Islet of Langerhans (tissue), 1 donor: Measurements from ENCODE around the gene PSMD13.
"Not testable (repeated sequence)": the region's sequence is repeated elsewhere in the genome, so short reads cannot be mapped to it uniquely, and the experiment has no call there.

Experiments
- FAIRE-seq: peaks from one replicate; lab custom pipeline; 2011; peaks lifted over from hg19 to GRCh38; lab: Jason Lieb, UNC

The PSMD13 gene

DNA sequence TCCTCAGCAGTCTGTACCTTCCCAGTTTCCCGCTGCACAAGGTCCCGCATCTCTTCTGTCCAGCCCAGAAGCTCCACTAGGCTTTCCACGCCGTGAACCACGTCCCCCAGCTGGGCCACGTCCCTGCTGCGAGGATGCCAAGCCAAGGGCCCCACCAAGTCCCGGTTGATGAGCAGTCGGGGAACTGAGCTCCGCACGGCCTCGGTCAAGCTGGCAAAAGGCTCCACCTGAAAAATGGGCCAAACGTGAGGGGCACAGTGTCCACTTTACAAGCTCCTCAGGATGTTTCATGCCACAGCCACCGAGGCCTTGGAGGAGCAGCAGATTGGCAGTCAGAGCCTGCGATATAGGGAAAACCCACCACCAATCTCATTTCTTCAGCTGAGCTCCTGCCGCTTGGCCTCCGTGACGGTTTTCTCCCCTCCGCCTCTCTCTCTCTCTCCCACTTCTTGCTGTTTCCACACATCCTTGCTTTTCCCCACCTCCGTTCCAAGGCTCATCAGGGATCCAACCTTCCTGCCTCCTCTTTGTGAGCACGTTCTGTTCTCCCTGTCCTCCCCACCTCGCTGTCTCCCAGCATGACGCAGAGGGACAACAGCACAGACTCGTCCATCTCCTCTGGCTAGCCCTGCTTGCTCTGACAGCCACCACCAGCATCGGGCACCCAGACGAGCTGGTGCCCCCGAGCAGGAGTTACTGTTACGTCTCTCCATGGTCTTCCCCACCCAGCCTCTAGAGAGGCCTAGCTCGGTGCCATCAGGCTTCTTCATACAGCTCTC lies 17.8 kb upstream of the PSMD13 start:
- no peak for FAIRE-seq

DNA sequence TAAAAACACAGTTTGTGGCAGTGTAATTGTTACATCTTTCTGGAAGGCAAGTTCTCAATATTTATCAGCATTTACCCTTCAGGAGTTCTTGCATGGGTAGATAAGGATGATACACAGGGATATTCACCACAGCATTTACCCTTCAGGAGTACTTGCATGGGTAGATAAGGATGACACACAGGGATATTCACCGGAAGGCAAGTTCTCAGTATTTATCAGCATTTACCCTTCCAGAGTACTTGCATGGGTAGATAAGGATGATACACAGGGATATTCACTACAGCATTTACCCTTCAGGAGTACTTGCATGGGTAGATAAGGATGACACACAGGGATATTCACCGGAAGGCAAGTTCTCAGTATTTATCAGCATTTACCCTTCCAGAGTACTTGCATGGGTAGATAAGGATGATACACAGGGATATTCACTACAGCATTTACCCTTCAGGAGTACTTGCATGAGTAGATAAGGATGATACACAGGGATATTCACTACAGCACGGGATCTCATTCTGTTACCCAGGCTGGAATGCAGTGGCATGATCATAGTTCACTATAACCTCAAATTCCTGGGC lies 16.0 kb upstream of the PSMD13 start:
- FAIRE-seq: not testable (repeated sequence)

DNA sequence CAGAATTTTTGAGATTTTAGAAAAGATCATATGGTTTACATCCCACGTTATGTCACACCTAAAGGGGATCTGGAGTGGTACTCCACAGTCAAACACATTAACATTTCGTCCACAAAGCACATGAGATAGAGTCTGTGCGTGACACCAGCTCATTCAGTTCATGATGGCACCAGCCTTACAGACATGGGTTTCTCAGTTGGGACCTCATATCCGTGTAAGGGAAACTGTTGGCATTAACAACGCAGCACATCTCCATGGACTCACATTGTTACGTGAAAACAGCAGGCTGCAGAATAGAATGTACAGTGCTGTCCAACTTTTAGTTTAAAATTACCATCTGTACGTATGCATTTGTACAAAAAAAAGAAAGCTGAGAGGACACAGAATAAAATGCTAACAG lies 15.2 kb upstream of the PSMD13 start:
- no peak for FAIRE-seq

DNA sequence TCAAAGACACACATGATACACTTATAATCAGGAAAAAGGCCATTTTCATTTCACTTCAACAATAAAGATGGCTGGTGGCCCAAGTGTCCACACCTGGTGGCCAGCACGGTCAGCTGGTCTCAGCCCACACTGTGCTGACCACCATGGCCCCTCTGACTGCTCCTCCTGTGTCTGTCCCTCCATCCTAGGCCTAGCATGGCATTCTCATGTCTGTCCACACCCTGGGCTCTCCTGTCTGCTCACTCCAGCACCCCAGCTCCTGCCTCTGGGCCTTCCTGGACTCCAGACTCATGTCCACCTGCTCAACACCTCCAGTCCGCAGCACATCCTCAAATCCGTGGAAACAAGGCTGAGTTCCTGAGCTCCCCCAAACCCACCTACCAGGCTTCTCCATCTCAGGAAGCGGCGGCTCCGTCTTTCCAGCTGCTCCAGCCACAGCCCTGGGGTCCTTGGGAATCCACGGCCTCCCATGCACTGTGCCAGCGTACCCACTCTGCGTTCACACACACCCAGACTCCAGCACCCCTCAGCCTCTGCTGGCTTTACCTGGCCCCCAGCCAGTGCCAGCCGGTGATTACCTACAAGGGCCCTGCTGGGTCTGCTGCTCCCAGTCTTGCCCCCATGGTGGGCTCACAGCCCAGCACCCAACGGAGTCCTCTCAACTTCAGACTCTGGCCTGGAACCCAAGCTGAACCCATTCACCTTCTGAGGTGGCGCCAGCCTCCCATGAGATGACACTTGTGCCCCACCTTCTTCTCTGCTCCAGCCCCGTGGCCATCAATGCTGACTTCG lies 14.6 kb upstream of the PSMD13 start:
- no peak for FAIRE-seq

DNA sequence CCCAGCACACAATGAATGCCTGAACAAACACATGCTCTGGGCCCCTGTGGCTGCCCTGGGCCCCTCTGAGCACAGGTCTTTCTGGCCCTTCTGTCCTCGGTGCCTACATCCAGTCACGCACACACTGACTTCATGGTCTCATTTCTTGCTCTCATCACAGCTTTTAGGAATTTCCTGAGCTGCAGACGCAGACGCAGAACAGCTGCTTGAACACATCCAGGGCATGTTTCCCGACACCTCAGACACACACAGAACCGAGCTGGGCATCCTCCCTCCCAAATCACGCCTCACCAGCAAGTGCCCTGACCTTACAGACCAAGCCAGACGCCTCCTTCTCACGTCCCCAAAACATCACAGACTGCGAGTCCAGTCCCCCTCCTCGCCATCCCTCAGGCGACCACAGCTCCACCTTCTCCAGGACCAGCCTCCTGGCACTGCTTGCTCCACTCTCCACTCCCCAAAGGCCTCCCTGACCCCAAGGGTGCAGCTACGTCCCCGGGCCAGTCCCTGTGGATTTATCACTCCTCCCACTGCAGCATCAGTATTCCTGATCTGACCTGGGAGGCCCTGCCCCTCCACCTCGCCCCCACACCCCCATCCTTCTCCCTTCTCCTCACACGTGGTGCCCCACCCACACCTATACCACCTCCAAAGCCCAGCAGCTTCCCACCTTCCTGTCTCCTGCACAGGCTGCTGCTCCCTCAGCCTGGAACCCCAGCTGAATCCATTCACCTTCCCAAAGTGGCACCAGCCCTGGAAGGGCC lies 13.6 kb upstream of the PSMD13 start:
- no peak for FAIRE-seq

DNA sequence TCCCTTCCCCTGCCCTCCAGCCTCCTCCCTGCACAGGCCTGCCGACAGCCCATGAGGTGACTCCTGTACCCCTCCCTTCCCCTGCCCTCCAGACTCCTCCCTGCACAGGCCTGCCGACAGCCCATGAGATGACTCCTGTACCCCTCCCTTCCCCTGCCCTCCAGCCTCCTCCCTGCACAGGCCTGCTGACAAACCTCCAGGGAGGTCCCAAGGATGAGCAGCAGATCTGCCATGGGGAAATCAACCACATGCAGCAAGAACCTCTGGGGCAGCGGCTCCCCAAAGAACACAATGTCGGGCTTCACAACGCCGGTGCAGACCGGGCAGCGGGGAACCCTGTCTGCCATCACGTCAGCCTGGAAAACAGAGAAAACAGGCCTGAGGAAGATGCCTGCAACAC lies 12.9 kb upstream of the PSMD13 start:
- FAIRE-seq: no peak

DNA sequence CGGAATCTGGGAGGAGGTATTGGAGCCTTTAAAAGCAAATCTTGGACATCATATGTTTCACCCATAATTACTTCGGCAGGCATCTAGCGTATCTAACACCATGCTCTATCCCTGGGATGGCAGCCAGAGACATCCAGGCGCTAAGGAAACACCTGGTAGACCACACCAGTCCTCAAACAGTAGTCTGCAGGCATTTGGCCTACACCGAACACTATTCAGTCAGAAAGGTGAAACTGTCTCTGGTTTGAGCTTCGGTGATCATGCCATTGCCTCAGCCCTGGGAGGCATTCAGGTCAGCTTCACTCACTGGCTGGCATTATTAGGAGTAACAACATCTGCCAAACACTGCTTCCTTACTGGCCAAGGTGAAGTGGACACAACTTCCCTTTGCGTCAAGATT lies 12.4 kb upstream of the PSMD13 start:
- no peak for FAIRE-seq

DNA sequence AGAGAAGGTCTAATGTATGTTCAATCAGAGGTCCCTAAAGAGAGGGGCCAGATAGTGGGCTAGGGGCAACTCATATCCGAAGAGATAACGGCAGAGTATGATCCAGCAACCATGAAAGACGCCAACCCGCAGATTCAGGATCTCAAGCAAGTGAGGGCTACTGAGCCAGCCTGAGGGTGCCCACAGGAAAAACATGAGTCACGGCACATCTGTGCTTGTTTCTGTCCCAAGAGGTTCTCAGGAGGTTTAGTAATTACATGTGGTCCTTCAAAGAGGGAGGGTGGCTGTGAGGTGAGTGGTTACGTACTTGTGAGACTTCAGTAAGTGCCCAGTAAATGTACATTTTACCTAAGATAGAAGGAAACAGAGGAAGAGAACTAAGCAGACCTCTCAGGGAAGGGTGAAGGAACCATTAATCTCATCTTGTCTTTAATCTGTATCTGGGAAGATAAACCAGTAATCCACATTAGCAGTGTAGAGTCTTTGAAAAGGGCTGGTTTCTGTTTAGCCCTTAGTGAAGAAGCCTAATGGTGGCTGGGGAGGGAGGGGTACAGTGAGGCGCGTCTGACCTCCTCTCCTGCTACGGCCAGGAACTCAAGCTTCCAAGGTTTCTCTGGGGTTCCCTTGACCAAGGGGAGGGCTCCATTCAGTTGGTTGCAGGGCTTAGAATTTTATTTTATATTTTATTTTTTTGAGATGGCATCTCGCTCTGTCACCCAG lies 10.9 kb upstream of the PSMD13 start:
- FAIRE-seq: no peak

DNA sequence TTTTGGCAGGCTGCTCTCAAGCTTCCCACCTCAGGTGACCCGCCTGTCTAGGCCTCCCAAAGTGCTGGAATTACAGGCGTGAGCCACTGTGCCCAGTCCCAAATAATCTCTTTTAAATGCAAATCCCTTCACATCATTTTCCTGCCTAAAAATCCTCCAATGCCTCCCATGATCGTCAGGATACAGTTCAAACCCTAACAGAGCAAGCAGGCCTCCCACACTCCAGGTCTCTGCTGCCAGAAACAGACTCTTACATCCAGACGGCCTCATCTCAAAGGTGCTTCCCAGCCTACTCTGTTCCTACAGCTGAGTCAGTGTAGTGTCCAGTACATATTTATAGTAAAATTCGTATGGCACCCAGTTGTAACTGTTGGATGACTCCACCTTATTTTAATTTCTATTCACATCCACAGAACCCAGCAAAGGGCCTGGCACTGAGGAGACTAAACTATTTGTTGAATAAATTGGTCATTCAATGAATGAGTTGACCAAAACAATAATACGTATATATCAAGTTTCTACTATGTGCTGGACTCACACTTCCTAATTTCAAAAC lies 8.9 kb upstream of the PSMD13 start:
- FAIRE-seq: no peak

DNA sequence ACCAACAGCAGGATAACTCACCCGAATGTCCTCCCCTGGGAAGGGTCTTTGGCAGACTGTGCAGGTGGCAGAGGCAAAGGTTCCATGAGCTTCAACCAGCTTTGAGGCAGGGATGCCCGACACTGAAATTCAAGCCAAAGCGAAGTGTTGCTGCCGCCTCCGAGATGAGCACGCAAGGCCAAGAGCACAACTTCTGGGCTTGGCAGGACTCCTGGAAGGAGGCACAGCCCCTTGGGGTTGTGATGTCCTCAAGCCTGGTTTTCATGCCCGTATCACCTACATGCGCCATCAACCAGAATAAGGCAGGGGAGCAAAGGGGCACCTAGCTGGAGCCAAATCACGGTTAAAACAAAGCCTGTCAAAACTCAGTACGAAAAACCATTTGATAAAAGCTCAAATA lies 6.3 kb upstream of the PSMD13 start:
- no peak for FAIRE-seq

DNA sequence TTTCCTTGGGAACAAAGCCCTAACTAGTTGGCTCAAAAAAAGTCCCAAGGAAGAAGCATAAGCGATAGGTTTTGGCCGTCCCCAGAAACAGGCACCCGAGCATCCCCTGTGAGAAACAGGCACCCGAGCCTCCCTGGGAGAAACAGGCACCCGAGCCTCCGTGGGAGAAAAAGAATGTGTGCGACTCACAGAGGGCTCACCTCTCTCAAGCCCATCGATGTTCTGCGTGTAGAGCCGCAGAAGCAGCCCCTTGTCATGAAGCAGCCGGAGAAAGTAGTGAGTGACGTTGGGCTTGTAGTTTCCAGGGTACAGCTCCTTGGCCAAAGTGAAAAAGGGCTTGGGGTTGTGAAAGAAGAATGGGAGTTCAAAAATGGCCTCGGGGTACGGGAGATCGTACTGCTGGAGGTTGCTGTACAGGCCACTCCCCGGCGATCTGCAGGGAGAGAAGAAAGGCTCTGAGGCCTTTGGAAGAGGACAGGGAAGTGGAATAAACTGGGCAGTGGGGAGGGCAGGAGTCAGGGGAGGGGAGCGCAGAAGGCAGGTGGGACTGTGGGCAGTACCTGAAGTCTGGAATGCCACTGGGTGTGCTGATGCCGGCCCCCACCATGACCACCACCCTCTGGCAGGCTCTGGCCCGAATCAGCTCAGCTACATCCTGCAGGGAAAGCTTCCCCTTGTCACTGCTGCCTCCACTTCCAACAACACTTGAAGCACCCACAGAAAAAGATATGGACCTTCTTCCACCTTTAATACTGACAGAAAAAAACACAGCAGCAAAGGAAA lies 3.8 kb upstream of the PSMD13 start:
- no peak for FAIRE-seq

DNA sequence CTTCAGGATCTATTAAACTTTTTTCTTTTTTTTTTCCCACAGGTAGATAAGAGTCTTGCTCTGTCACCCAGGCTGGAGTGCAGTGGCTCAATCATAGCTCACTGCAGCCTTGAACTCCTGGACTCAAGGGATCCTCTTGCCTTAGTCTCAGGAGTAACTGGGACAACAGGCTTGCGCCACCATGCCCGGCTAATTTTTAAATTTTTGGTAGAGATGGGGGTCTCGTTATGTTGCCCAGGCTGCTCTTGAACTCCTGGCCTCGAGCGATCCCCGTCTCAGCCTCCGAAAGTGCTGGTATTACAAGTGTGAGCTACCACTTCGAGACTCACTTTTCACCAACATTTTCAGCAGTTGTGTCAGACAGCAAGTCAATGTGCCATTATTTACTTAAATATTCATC lies 1.6 kb upstream of the PSMD13 start:
- FAIRE-seq: no peak

DNA sequence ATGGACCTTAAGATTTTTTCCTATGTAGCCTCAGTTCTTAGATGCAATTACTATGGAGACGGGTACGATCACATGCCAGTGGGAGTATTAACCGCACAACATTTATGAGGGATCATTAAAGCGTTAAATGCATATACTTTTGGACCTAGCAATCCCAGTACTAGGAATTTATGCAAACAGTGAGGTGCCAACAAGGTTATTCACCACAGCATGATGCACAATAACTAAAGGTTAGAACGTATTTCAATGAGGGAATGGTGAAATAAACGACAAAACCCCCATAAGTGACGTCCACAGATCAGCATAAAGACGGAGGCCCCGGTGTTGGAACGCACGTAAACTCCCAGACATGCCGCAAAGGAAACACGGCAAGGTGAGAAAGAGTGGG lies 1.2 kb upstream of the PSMD13 start:
- no peak for FAIRE-seq

DNA sequence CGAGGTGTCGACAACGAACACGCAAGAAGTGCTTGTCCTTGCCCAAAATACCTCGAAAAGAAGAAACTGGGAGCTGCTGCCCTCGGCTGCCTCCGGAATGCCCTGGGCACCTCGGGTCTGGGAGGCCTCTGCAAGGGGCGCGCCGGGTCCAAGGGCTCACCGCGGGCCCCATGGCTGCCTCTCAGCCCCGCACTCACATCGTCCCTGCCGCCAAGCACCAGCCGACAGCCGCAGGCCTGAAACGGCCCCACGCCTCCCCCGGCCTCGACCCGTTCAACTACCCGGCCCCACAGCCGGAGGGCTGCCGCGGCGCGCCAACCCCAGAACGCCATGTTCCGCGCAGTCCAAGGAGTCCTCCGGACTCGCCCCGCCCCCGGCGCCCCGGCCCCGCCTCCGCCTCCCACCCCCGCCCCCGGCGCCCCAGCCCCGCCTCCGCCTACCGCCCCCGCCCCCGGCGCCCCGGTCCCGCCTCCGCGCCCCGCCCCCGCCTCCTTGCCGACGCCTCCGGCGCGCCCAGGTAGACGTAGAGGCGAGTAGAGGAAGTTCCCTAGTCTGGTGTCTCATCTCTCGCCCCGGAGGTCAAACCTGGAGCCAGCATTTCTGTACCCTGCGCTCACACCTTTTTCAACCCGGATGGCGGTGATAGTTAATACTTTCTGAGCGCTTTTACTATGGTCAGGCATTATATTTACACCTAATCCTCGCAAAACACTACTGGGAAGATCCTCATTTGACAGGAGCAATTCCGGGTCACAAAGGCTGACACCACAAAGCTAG lies 591 bp upstream of the PSMD13 start, which contains the start of gene SIRT3:
Gene SIRT3, minus strand, starts transcription at position 346 of the 777 bp plus-strand sequence. Its CDS starts 14 bp downstream, at position 332.
- no peak for FAIRE-seq

DNA sequence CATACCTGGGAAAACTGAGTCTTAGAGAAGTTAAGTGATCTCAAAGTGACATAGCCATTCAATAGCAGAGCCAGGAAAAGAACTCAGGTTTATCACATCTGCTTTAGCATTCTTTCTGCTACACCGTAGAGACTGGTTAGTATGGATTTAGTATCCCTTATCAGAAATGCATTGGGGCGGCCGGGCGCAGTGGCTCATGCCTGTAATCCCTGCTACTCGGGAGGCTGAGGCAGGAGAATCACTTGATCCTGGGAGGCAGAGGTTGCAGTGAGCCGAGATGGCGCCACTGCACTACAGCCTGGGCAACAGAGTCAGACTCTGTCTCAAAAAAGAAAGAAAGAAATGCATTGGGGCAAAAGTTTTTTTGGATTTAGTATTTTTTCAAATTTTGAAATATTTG lies 1.6 kb downstream of the PSMD13 start:
- FAIRE-seq: not testable (repeated sequence)

DNA sequence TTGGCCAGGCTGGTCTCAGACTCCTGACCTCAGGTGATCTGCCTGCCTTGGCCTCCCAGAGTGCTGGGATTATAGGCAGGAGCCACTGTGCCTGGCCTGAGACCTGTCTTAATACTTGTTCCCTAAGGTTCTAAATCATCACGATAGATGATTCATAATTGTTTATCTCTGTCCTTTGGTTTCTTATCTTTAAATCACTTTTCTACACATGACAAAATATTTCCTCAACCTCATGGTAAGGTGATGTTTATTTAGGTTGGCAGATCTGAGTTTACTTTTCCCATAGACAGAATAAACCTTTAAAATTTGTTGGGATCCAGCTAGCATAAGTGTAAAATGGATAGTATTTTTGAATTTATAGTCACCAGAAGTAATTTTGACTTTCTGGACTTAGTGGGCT lies 3.5 kb downstream of the PSMD13 start:
- no peak for FAIRE-seq

DNA sequence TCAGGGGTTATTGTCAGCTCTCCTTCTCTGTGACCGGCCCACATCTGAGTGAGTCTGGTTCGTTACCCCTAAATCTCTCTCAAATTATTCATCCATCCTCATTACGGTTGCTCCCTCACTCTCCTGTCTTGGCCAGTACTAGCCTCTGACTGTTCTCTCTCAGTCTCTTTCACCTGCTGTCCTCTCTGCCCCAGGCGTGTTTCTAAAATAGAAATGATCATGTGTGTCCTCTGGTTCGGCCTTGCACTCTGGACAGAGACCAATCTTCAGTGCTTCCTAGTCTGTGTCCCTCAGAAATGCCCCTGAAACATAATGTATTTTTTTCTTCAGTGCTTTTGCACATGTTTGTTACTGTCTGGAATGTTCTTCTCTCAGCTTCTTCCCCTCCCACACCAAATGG lies 4.9 kb downstream of the PSMD13 start:
- no peak for FAIRE-seq

DNA sequence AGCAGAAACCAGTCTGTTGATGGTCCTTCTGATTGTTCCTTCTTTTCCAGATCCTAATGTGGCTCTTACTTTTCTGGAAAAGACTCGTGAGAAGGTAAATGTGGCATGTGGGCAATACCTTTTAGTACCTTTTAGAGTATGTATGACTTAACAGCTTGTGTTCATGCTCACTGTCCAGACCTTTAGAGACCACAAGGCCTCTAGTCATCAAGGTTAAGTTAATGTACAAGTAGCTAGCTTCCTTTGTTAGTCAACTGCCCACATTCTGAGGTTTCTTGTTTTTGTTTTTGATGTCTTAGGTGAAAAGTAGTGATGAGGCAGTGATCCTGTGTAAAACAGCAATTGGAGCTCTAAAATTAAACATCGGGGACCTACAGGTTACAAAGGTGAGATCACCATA lies 7.6 kb downstream of the PSMD13 start:
- FAIRE-seq: no peak

DNA sequence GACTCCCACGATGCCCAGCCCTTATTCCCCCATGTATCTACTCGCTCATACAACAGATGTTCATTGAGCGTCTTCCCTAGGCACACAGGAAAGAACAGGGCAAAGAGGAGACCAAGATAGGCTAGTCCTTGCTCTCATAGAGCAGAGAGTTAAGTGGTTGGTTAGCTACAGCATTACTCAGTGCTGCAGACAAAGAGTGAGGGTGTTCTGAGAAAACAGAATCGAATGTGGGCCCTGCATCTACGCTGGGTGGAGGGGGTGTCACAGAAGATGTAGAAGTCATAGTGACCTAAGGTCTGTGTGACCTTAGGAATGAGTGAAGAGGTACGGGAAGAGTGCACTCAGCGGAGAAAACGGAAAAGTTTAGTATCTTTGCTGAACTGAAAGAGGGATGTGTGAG lies 12.3 kb downstream of the PSMD13 start:
- no peak for FAIRE-seq

DNA sequence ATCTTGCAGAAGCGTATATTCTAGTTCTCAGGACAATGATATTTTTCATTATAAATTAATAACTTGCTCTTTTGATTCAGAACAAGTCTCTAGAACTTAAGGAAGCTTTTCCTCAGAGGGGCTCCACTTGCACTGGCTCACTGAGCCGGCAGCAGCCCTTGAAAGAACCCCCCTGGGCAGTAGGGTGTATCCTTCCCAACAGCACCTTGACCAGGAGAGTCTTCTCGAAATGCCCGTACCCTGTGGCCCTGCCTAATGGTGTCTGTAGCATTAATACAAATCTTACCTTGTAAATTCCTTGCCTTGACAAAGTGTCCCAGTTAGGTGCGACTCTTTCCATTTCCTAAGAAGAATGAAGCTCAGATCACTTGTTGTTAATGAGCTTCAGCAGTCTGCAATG lies 13.5 kb downstream of the PSMD13 start:
- FAIRE-seq: no peak
